Measurements from ENCODE around the gene TLX3.
"Not testable (repeated sequence)": the region's sequence is repeated elsewhere in the genome, so short reads cannot be mapped to it uniquely, and the experiment has no call there.

TLX3 gene

DNA sequence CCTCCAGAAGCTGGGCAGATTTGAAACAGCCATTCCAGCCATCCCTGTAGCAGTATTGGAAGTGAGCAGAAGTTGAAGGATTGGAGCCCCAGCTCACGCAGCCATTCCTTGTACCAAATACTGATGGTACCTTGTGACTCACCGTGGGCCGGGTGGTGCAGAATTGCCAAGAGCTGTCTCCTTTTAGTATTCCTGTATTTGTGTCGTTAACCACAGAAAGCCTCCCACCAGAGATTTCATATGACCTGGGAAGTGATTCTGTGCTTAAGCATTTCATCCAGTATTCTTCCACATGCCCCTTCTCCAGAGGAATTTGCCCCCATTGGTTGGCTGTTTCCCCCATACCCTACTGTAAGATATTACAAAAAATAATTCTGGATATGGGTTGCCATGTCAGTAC is 17.7 kb upstream of the TLX3 start:
- TF ChIP-seq, protein P1, sequence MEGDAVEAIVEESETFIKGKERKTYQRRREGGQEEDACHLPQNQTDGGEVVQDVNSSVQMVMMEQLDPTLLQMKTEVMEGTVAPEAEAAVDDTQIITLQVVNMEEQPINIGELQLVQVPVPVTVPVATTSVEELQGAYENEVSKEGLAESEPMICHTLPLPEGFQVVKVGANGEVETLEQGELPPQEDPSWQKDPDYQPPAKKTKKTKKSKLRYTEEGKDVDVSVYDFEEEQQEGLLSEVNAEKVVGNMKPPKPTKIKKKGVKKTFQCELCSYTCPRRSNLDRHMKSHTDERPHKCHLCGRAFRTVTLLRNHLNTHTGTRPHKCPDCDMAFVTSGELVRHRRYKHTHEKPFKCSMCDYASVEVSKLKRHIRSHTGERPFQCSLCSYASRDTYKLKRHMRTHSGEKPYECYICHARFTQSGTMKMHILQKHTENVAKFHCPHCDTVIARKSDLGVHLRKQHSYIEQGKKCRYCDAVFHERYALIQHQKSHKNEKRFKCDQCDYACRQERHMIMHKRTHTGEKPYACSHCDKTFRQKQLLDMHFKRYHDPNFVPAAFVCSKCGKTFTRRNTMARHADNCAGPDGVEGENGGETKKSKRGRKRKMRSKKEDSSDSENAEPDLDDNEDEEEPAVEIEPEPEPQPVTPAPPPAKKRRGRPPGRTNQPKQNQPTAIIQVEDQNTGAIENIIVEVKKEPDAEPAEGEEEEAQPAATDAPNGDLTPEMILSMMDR (IDR thresholded peaks at IDR 0.05; ENCODE audit: low read depth, low read length) = no peak
- H3K4me3 ChIP-seq (ENCODE audit: low read depth, low read length) = no peak overlapping the region

DNA sequence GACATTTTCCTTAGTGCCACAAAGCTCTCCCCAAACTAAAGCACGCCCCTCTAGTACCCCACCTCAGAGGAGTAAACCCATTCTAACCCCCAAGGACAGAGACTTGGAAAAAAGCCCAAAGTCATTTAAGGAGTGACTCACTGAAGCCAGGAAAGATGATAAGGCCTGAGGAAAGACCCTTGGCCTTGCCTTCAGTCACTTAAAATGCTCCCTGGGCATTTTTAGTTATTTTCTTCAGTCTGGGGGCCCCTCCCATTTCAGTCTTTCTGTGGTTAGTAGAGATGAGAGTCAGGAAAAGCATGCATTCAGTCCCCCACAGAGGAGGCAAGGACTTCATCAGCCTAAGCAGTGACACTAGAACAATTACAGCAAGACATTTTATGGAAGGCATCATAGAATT is 13.7 kb upstream of the TLX3 start:
- TF ChIP-seq, protein P1 (IDR thresholded peaks at IDR 0.05; ENCODE audit: low read depth, low read length) = no peak
- H3K4me3 ChIP-seq (ENCODE audit: low read depth, low read length) = no peak overlapping the region

DNA sequence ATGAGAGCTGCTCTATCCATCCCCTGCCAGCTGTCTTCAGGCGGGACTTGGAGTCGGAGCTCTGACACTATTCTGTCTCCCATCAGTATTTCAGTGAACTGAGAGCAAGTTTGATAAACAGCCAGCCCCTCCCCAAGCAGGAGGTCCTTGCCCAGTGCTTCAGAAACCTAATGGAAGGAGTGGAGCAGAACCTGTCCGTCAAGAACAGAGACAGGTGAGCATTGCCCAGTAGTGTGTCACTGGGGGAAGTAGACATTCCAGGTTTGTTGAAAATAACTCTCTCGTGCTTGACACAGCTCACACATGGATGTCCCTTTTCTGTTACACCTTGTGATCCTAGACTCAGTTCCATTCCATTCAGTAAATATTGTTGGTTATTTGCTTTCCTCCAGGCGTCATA is 13.2 kb upstream of the TLX3 start:
- no peak overlapping the region for H3K4me3 ChIP-seq (ENCODE audit: low read depth, low read length)
- TF ChIP-seq, protein P1 (IDR thresholded peaks at IDR 0.05; ENCODE audit: low read depth, low read length) = no peak

DNA sequence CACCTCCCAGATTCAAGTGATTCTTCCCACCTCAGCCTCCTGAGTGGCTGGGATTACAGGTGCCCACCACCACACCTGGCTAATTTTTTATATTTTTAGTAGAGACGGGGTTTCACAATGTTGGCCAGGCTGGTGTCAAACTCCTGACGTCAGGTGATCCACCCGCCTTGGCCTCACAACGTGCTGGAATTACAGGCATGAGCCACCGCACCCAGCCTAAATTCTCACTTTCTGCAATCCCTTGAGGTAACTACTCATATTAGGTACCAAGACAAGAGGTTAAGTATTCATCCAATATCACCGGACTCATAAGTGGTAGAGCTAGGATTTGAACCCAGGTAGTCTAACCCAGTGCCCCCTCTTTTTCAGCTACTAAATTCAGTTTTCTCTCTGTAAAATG is 11.1 kb upstream of the TLX3 start:
- H3K4me3 ChIP-seq (ENCODE audit: low read depth, low read length) = not testable (repeated sequence)

DNA sequence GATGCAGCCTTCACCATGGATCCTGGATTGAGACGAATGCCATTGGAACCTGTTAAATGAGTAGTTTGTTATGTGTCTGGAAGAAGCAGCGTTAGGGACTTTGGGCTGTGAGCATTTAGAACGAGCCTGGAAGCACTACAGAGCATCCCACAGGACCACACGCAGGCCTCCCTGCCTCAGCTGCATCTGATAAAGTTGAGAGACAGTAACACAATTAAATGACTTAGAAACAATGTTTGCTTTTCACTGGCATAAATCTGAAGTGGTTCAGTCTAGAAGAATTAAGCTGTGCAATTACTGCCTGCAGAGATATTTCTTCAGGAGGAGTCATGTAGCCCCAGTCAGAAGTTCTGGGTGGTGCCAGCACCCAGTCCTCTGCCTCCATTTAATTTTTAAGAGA is 9.8 kb upstream of the TLX3 start:
- H3K4me3 ChIP-seq (ENCODE audit: low read depth, low read length) = no peak overlapping the region
- TF ChIP-seq, protein P1 (IDR thresholded peaks at IDR 0.05; ENCODE audit: low read depth, low read length) = no peak

DNA sequence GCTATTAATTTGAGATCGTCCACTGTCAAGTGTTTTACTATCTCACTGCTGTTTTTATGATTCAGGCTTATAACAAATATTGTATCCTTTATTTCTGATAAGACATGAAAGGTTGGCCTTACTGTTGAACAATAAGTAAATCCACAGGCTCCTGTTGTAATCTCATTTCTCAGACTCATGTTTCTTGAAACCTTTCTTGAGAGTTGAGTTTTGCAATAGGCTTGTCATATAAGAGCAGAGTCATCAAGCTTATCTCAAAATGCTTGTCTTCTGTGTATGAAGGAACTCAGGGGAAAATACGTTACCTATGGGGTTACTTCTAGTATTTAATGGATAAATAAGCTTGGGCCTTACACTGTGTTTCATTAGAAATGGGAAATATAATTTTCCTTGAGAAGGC is 9.2 kb upstream of the TLX3 start:
- H3K4me3 ChIP-seq (ENCODE audit: low read depth, low read length) = no peak overlapping the region
- TF ChIP-seq, protein P1 (IDR thresholded peaks at IDR 0.05; ENCODE audit: low read depth, low read length) = no peak

DNA sequence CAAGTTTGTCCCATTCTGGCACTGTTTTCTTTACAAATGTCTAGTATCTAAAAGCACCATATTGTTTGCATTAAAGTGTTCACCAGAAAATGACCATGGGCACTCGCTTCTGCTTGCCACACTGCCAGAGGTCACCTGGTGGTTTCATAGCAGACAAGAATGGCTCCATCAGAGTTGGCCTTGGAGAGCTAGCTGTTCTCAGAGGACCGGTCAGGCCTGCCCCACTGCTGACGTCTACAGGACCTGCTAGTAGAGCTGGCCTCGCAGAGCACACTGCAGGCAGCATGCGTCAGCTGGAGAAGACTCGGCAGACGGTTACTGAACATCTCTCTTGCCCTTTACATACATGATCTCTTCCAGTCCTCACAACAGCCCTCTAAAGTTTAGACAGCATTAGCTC is 8.7 kb upstream of the TLX3 start:
- TF ChIP-seq, protein P1 (IDR thresholded peaks at IDR 0.05; ENCODE audit: low read depth, low read length) = no peak
- no peak overlapping the region for H3K4me3 ChIP-seq (ENCODE audit: low read depth, low read length)

DNA sequence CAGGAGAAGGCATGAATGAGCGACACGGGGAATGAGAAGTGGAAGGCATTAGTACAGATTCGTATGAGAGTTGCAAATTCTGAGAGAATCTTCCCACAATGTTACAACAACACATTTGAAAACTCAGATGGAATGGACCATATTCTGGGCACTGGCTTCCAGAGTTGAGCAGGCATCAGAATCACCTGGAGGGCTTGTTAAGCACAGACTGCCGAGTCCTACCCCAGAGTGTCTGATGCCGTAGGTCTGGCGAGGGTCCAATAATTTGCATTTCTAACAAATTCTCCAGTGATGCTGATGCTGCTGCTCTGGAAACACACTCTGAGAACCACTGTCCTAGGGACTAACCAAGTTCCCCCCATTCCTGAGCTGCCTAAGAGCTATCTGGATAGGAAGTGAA is 2.9 kb upstream of the TLX3 start:
- TF ChIP-seq, protein P1 (IDR thresholded peaks at IDR 0.05; ENCODE audit: low read depth, low read length) = no peak
- no peak overlapping the region for H3K4me3 ChIP-seq (ENCODE audit: low read depth, low read length)
